Naive thymus-derived CD8-positive, alpha-beta T cell (primary cell): ENCODE data around the gene RFX2. TPM values are rescaled to one million over a fixed set of nuclear protein-coding genes. Genes with fewer than 3 reads are reported as not detected.

Experiments used
- ATAC-seq, 2 donors: fragments of 150-1000 bp; cut with Tn5 transposase in 1 of 2; sonication (Bioruptor Pico), chemical (Tn5 transposase) in 1 of 2; 1 replicate in 1 of 2; 2 replicates in 1 of 2; pipeline ENCODE4 v1.10.0; 2021; ENCODE audit warnings: mild to moderate bottlenecking in 2 of 2, moderate library complexity in 2 of 2
- POLR2A ChIA-PET: fragments of 350-600 bp; sonication (Branson Sonifier 250); formaldehyde crosslinking; loops from one replicate; lab custom pipeline; 2021; ENCODE audit warnings: antibody characterized with exemption; lab: Charles Lee
- DNase-seq, 10 donors: peaks; one replicate each; pipeline versions ENCODE4 v3.0.0 to v3.0.0-alpha.2; 2020 to 2022
- H3K27ac Mint-ChIP-seq, 10 donors: one replicate each; pipeline ENCODE4 v1.8.0; 2020 to 2022; ENCODE audit warnings: mild to moderate bottlenecking in 10 of 10, mixed read lengths in 10 of 10, moderate library complexity in 4 of 10, inconsistent platforms in 1 of 10
- H3K27me3 Mint-ChIP-seq, 5 donors: one replicate each; pipeline ENCODE4 v1.8.0; 2021 to 2022; ENCODE audit warnings: mixed read lengths in 5 of 5
- H3K36me3 Mint-ChIP-seq, 3 donors: one replicate each; pipeline ENCODE4 v1.8.0; 2020 to 2022; ENCODE audit warnings: mixed read lengths in 3 of 3, mild to moderate bottlenecking in 2 of 3, inconsistent platforms in 1 of 3
- H3K4me1 Mint-ChIP-seq, 4 donors: one replicate each; pipeline ENCODE4 v1.8.0; 2021 to 2022; ENCODE audit warnings: mixed read lengths in 4 of 4
- H3K4me3 Mint-ChIP-seq, 10 donors: one replicate each; pipeline ENCODE4 v1.8.0; 2020 to 2022; ENCODE audit warnings: mild to moderate bottlenecking in 10 of 10, mixed read lengths in 10 of 10, moderate library complexity in 6 of 10, inconsistent platforms in 1 of 10
- H3K9me3 Mint-ChIP-seq, 9 donors: one replicate each; pipeline ENCODE4 v1.8.0; 2020 to 2022; ENCODE audit warnings: mixed read lengths in 9 of 9, mild to moderate bottlenecking in 3 of 9, inconsistent platforms in 1 of 9, moderate library complexity in 1 of 9
- polyA plus RNA-seq, 3 donors: library from polyadenylated mRNA; unstranded; fragments of 300-500 nt; fragmentation: Illumina TruSeq; gene quantifications; one replicate each; pipeline ENCODE4 v1.2.3, GENCODE V29; 2021
- total RNA-seq, 8 experiments: library from RNA in 2 of 8; stranded (reverse) in 2 of 8; gene quantifications; one replicate each; pipeline ENCODE4 v1.2.3 and lab custom pipeline; 2021 to 2026

The RFX2 gene
- total and polyA plus RNA-seq, 5 experiments from 2014 or later = 4.0 to 10.4 (median 5.9) TPM

GRCh38 chr19:5996102-5996501 is 114.2 kb downstream of the RFX2 start:
- peaks cover 0 to 3% (median under 1%) of the 10 kb centered on the region in 4 donors for H3K4me1 Mint-ChIP-seq
- no peak for ATAC-seq
- H3K27ac Mint-ChIP-seq = no peak overlapping the region
- H3K36me3 Mint-ChIP-seq = peaks cover 12 to 25% (median 18%) of the 10 kb centered on the region in 3 donors
- POLR2A ChIA-PET = interaction anchor here (0.9 kb wide), 1 partner anchor 18 kb away, joined by 4 read pairs; the partner anchor contains the start of gene RANBP3
- no peaks in the 10 kb centered on the region for H3K27me3 Mint-ChIP-seq
- no peak overlapping the region for H3K4me3 Mint-ChIP-seq
- peaks cover 0 to 9% (median 0%) of the 10 kb centered on the region in 9 donors for H3K9me3 Mint-ChIP-seq
- DNase-seq = no peak

- H3K27me3 Mint-ChIP-seq = no peaks in the 10 kb centered on the region
- H3K36me3 Mint-ChIP-seq = peaks cover 7 to 20% (median 13%) of the 10 kb centered on the region in 3 donors
- ATAC-seq (no peak), DNase-seq (no peak)
- H3K27ac Mint-ChIP-seq = no peak overlapping the region
- H3K4me1 Mint-ChIP-seq = peaks cover 0 to 3% (median under 1%) of the 10 kb centered on the region in 4 donors
- no peak overlapping the region for H3K4me3 Mint-ChIP-seq
- POLR2A ChIA-PET = no interaction called here
- peaks cover 0 to 4% (median 0%) of the 10 kb centered on the region in 9 donors for H3K9me3 Mint-ChIP-seq
These were observed 114.7 kb downstream of the RFX2 start for GRCh38 chr19:5995606-5996005.

- Mint-ChIP-seq H3K4me1 (peaks cover 0 to 3% (median under 1%) of the 10 kb centered on the region in 4 donors), H3K4me3 (no peak overlapping the region), H3K27me3 (peaks cover 0 to 3% (median 0%) of the 10 kb centered on the region in 5 donors), H3K27ac (peak overlapping the region in 1 of 10 donors; percentile 69), H3K36me3 (peaks cover 3 to 11% (median 6%) of the 10 kb centered on the region in 3 donors), H3K9me3 (peaks cover 0 to 2% (median 0%) of the 10 kb centered on the region in 9 donors)
- POLR2A ChIA-PET = no interaction called here
- DNase-seq (no peak), ATAC-seq (no peak)
These were observed 115.7 kb downstream of the RFX2 start for GRCh38 chr19:5994405-5995165.

- Mint-ChIP-seq H3K36me3 (peaks cover 0 to 6% (median 1%) of the 10 kb centered on the region in 3 donors), H3K4me3 (no peak overlapping the region), H3K27ac (peak overlapping the region in 1 of 10 donors; percentile 55), H3K9me3 (no peaks in the 10 kb centered on the region), H3K27me3 (peaks cover 0 to 5% (median 0%) of the 10 kb centered on the region in 5 donors), H3K4me1 (peaks cover 0 to 3% (median 0%) of the 10 kb centered on the region in 4 donors)
- DNase-seq (no peak), ATAC-seq (no peak)
- POLR2A ChIA-PET = no interaction called here
These were observed 116.5 kb downstream of the RFX2 start for GRCh38 chr19:5993648-5994358.

GRCh38 chr19:5993201-5993600 is 117.1 kb downstream of the RFX2 start:
- H3K36me3 Mint-ChIP-seq = peaks cover 0 to 6% (median 1%) of the 10 kb centered on the region in 3 donors
- H3K4me3 Mint-ChIP-seq = no peak overlapping the region
- ATAC-seq (no peak), DNase-seq (no peak)
- H3K9me3 Mint-ChIP-seq = no peaks in the 10 kb centered on the region
- H3K27ac Mint-ChIP-seq = no peak overlapping the region
- peaks cover 0 to 3% (median 1%) of the 10 kb centered on the region in 4 donors for H3K4me1 Mint-ChIP-seq
- POLR2A ChIA-PET = no interaction called here
- peaks cover 0 to 5% (median 0%) of the 10 kb centered on the region in 5 donors for H3K27me3 Mint-ChIP-seq

GRCh38 chr19:5992756-5993155 is 117.5 kb downstream of the RFX2 start:
- DNase-seq = no peak
- H3K27ac Mint-ChIP-seq = no peak overlapping the region
- peaks cover 0 to 4% (median 3%) of the 10 kb centered on the region in 4 donors for H3K4me1 Mint-ChIP-seq
- H3K36me3 Mint-ChIP-seq = peaks cover 0 to 4% (median 1%) of the 10 kb centered on the region in 3 donors
- ATAC-seq = no peak
- H3K4me3 Mint-ChIP-seq = no peak overlapping the region
- no peaks in the 10 kb centered on the region for H3K9me3 Mint-ChIP-seq
- POLR2A ChIA-PET = no interaction called here
- peaks cover 0 to 5% (median 0%) of the 10 kb centered on the region in 5 donors for H3K27me3 Mint-ChIP-seq

- peak in 1 of 10 donors; percentile 4 for DNase-seq
- ATAC-seq = no peak
- no peak overlapping the region for H3K4me3 Mint-ChIP-seq
- POLR2A ChIA-PET = interaction anchor here (1.5 kb wide), 1 partner anchor 23 kb away, joined by 4 read pairs; no protein-coding TSS in a partner anchor
- H3K9me3 Mint-ChIP-seq = no peaks in the 10 kb centered on the region
- peaks cover 5 to 13% (median 11%) of the 10 kb centered on the region in 4 donors for H3K4me1 Mint-ChIP-seq
- peaks cover 0 to 5% (median 0%) of the 10 kb centered on the region in 5 donors for H3K27me3 Mint-ChIP-seq
- H3K36me3 Mint-ChIP-seq = peaks cover 0 to 4% (median 1%) of the 10 kb centered on the region in 3 donors
- peak overlapping the region in 1 of 10 donors; percentile 37 for H3K27ac Mint-ChIP-seq
These were observed 119.0 kb downstream of the RFX2 start for GRCh38 chr19:5991244-5991838.

- peaks cover 0 to 5% (median 0%) of the 10 kb centered on the region in 5 donors for H3K27me3 Mint-ChIP-seq
- H3K36me3 Mint-ChIP-seq = peaks cover 0 to 4% (median 0%) of the 10 kb centered on the region in 3 donors
- peaks cover 5 to 13% (median 11%) of the 10 kb centered on the region in 4 donors for H3K4me1 Mint-ChIP-seq
- H3K9me3 Mint-ChIP-seq = no peaks in the 10 kb centered on the region
- ATAC-seq (peak in 1 of 2 donors; percentile 30), DNase-seq (no peak)
- H3K27ac Mint-ChIP-seq = peak overlapping the region in 2 of 10 donors; percentile 3 to 52
- H3K4me3 Mint-ChIP-seq = peak overlapping the region in 2 of 10 donors; percentile 7 to 52
- POLR2A ChIA-PET = interaction anchor here (1.5 kb wide), 1 partner anchor 22 kb away, joined by 4 read pairs; no protein-coding TSS in a partner anchor
These were observed 120.0 kb downstream of the RFX2 start for GRCh38 chr19:5990289-5990797.

- Mint-ChIP-seq H3K36me3 (peaks cover 0 to 4% (median 0%) of the 10 kb centered on the region in 3 donors), H3K4me3 (peak overlapping the region in 1 of 10 donors; percentile 3), H3K27ac (no peak overlapping the region), H3K27me3 (peaks cover 0 to 5% (median 0%) of the 10 kb centered on the region in 5 donors), H3K9me3 (no peaks in the 10 kb centered on the region), H3K4me1 (peaks cover 5 to 15% (median 12%) of the 10 kb centered on the region in 4 donors)
- POLR2A ChIA-PET = no interaction called here
- ATAC-seq = no peak
- DNase-seq = peak in 1 of 10 donors; percentile 31
These were observed 120.8 kb downstream of the RFX2 start for GRCh38 chr19:5989388-5990074.

- H3K4me1 Mint-ChIP-seq = peaks cover 5 to 18% (median 13%) of the 10 kb centered on the region in 4 donors
- POLR2A ChIA-PET = no interaction called here
- DNase-seq = peak in 1 of 10 donors; percentile 44
- H3K9me3 Mint-ChIP-seq = no peaks in the 10 kb centered on the region
- peak overlapping the region in 2 of 10 donors; percentile 11 to 85 for H3K27ac Mint-ChIP-seq
- H3K4me3 Mint-ChIP-seq = peak overlapping the region in 5 of 10 donors; percentile 8 to 61 (median 21)
- H3K27me3 Mint-ChIP-seq = peaks cover 0 to 5% (median 0%) of the 10 kb centered on the region in 5 donors
- H3K36me3 Mint-ChIP-seq = peaks cover 0 to 4% (median 0%) of the 10 kb centered on the region in 3 donors
- no peak for ATAC-seq
These were observed 121.5 kb downstream of the RFX2 start for GRCh38 chr19:5988517-5989387.
